Motor neuron (in vitro differentiated cells): ENCODE measurements around the gene PHF2. TPM values are rescaled to one million over a fixed set of nuclear protein-coding genes. Genes with fewer than 3 reads are reported as not detected.

Source experiments
- ATAC-seq, 8 experiments: fragments of 200-7000 bp; cut with Tn5 transposase; replicated peaks in 6 of 8; 2 replicates each; pipeline ENCODE4 v1.8.0; 2021; ENCODE audit warnings: mild to moderate bottlenecking in 8 of 8, moderate library complexity in 8 of 8
- H3K27ac ChIP-seq, 2 donors: fragments of 250-450 bp; sonication (Bioruptor Pico); 2 replicates each; pipeline ENCODE4 v1.9.0; 2021; ENCODE audit warnings: antibody characterized with exemption in 2 of 2, mild to moderate bottlenecking in 2 of 2, moderate library complexity in 1 of 2
- H3K4me1 ChIP-seq, 2 donors: fragments of 250-450 bp; sonication (Bioruptor Pico); replicated peaks in 1 of 2; 2 replicates each; pipeline ENCODE4 v1.6.1; 2021; ENCODE audit warnings: antibody characterized with exemption in 2 of 2, mild to moderate bottlenecking in 2 of 2, moderate library complexity in 1 of 2
- H3K4me3 ChIP-seq, 5 donors: fragments of 250-450 bp; sonication (Bioruptor Pico); 2 replicates each; pipeline ENCODE4 v1.9.0; 2021; ENCODE audit warnings: antibody characterized with exemption in 5 of 5, mild to moderate bottlenecking in 5 of 5, moderate library complexity in 4 of 5
- WGBS, 10 experiments: fragments of 450-650 bp; shearing (Covaris generic); methylation state at CpG; one replicate each; pipeline ENCODE4 v1.0.0; 2022; 5-methylcytosine and 5-hydroxymethylcytosine counted together
- in situ Hi-C, 9 experiments: fragments of 400-800 bp; cut with MboI; loops; one replicate each; pipeline ENCODE4 v1.15.0; 2021; ENCODE audit warnings: low sequenced_read_pairs in 9 of 9, low pct_unique_long_range_greater_than_20kb in 2 of 9; ENCODE audit not compliant: unreplicated experiment in 9 of 9
- total RNA-seq, 8 experiments: library from RNA; unstranded; fragments of 300-600 nt; gene quantifications; 2 replicates each; pipeline versions ENCODE4 v1.2.3 to v1.2.4, GENCODE V29; 2022

The PHF2 gene
- total RNA-seq, 8 experiments from 2014 or later = 11.5 to 29.9 (median 26.6) TPM

DNA sequence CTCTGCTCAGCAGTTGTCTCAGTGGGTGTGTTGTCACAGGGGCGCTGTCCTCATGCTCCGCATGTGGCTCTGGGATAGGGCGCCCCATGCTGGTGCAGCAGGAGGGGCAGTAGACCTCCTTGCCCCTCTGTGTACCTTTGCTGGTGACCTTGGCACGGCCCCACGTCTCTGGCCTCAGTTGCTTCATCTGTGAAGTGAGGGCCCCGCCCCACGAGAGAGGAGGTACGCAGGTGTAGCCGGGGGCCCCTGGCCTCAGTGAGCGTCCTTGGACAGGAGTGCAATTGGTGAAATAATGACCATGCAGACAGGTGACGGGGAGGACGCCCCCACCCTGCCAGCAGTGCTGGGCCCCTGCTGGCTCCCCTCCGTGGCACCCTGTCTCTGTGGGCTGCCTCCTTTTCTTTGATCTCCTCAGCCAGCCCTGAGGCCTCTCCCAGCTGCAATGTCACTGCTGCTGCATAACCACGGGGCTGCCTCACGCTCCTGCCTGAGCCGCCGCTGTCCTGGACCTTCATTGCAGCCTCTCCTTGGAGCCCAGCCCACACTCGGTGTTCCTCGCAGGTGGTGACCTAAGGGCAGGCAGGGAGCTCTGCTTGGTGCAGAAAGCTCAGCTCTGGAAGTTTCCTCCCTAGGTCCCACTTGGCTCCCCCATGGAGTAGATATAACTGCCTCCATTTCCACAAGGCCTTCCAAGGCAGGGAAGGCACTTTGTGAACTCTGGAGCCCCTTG lies 57.3 kb downstream of the PHF2 start:
- Histone ChIP-seq H3K4me3 (no peak overlapping the region), H3K4me1 (no peaks in the 10 kb centered on the region), H3K27ac (no peak overlapping the region)
- WGBS, 10 experiments = 25 to 80% (median 77%) methylated on average over 1 to 6 of the region's 19 CpGs; no CpG with 5 or more reads in 7 of the 10 experiments
- in situ Hi-C loops = no loop called here
- ATAC-seq = peak in 1 of 8 experiments; percentile 5

DNA sequence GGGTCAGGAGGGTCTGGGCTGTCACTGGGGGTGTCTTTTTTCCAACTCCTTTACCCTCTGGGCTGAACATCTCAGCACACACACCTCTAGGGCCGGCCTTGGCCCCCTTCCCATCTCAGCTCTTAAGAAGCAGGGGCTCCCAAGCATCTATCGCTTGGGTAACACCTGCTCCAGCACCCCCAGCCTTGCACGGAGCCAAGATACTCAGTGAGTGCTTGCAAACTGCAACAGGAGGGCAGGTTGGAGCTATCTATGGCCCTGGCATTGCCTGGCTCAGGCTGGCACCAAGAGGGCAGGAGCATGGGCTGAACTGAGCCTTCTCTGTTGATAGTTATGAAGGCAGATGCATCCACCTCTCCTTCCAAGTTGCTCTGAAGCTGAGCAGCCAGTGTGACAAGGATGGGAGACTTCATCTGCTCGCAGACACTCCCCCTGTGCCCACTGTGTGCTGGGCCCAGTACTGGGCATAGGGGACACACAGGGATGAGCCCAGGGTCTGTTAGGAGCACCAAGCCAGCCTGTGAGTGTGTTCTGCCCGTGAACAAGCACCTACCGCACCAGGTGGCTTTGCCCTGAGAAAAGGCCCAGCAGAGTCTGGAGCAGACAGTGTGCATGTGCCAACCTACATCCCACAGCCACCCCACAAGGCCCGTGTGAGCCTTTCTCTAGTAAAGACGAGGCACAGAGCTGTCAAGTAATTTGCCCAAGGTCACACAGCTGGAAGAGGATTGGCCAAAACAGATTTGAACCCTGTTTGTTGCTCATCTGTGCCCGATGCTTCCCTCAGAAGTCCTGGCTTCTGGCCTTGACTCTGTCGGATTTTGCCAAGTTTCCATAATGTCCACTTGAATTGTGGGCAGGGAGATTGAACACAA lies 58.2 kb downstream of the PHF2 start:
- no peak for ATAC-seq
- WGBS, 10 experiments = 0 to 93% (median 80%) methylated on average over 1 to 8 of the region's 10 CpGs; no CpG with 5 or more reads in 5 of the 10 experiments
- in situ Hi-C loops = no loop called here
- Histone ChIP-seq H3K27ac (no peak overlapping the region), H3K4me1 (no peaks in the 10 kb centered on the region), H3K4me3 (no peak overlapping the region)

DNA sequence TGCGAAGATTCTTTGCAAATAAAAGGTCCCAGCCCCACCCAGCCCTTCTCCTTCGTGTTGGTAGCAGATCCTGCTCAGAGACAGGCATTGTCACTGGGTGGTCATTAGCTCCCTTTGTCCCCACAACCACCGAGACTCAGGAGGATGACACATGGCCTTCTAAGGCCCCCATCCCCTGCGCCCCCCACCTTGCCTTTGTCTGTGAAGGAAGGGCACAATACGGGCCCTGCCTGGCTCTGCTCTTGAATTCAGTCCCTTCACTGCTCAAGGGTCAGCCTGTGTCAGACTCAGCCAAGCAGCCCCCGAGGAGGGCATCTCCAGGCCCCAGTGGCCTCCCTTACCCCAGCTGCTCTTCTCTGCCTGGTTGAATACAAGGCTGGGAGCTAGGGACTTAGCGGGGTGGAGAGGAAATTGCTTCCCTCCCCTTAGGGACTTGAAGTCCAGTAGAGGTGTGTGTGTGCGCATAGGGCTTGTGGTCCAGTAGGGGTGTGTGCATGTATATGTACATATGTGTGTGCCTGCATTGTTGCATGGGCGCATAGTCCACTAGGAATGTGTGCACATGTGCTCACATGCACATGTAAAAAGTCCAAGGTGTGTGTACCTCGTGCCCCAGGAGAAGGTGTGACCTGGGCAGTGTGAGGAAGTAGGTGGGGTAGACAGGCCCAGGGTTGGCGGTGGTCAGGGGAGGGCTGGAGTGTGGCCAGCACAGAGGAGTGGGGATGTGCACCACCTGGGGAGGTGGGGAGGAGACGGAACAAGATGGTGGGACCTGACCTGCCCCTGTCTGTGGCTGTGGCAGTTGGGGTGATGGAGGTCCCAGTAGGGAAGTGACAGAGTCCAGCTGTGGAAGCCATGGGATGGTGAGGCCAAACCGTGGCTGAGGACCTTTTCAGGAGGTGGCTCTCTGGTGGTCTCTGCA lies 59.1 kb downstream of the PHF2 start:
- in situ Hi-C loops = no loop called here
- 17 to 100% (median 20%) methylated on average over 1 to 2 of the region's 13 CpGs; no CpG with 5 or more reads in 7 of the 10 experiments for WGBS, 10 experiments
- ATAC-seq = peak in 3 of 8 experiments; percentile 86 to 89 (median 86)

DNA sequence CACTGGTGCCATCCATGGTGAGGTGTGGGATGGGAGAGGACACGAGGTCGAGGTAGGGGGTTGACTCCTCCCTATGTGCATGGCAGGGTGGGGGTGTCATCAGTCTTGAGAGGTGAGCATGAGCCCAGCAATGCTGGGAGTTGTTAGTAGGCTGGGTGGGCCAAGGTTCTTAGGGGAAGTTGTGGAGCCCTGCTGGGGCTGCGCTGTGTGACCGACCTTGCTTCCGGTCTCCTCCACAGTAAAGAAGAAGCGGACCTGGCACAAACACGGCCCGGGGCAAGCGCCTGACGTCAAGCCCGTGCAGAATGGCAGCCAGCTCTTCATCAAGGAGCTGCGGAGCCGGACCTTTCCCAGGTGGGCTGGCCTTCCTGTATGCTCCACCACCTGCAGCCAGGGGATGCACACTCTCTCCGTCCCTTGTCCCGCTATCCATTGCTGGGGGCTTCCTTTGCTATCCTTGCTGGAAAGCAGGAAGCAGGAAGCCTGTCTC lies 59.8 kb downstream of the PHF2 start:
- WGBS, 10 experiments = 80 to 96% methylated on average over 2 to 5 of the region's 15 CpGs; no CpG with 5 or more reads in 8 of the 10 experiments
- Histone ChIP-seq H3K4me1 (no peaks in the 10 kb centered on the region), H3K27ac (no peak overlapping the region), H3K4me3 (no peak overlapping the region)
- ATAC-seq = no peak
- in situ Hi-C loops = no loop called here

More for the DNA sequence above, 59.1 kb downstream of the PHF2 start:
- no peak overlapping the region for H3K4me3 ChIP-seq
- H3K4me1 ChIP-seq = no peaks in the 10 kb centered on the region
- no peak overlapping the region for H3K27ac ChIP-seq

DNA sequence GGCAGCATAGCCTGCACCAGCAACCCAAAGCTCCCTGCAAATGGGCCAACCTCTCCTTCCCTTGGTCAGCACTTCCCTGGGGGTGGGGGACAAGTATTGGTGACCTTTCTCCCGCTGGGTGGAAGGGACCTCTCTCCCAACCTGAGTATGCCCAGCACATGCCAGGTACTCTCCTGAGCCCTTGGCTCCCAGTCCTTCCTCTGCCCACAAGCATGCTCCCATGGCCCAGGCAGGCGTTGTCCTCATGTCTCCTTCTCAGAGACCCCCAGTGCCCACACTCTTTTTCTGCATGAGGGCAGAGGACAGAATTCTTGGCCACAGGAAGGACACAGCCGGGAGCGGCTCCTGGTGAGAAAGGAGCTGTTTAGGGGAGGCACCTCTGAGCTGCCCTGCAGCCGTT lies 60.3 kb downstream of the PHF2 start:
- no peak for ATAC-seq
- H3K4me1 ChIP-seq = no peaks in the 10 kb centered on the region
- in situ Hi-C loops = no loop called here
- no peak overlapping the region for H3K27ac ChIP-seq
- 94 to 100% (median 100%) methylated on average over 1 to 3 of the region's 5 CpGs; no CpG with 5 or more reads in 1 of the 10 experiments for WGBS, 10 experiments
- no peak overlapping the region for H3K4me3 ChIP-seq

DNA sequence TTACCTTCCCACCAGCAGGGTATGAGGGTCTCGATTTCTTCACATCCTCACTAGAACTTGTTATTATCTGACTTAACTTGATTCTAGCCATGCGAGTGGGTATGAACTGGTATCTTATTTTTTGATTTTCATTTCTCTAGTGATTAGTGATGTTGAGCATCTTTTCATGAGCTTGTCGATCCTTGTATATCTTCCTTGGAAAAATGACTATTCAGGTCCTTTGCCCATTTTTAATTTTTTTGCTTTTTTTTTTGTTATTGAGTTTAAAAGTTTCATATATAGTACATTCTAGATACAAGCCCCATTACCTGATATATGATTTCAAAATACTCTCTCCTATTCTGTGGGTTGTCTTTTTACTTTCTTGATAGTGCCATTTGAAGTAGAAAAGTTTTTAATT lies 61.5 kb downstream of the PHF2 start:
- in situ Hi-C loops = no loop called here
- no peak for ATAC-seq
- Histone ChIP-seq H3K27ac (no peak overlapping the region), H3K4me3 (no peak overlapping the region), H3K4me1 (no peaks in the 10 kb centered on the region)
- WGBS, 10 experiments = 72 to 100% (median 96%) methylated on average over 1 to 3 of the region's 3 CpGs; no CpG with 5 or more reads in 2 of the 10 experiments

DNA sequence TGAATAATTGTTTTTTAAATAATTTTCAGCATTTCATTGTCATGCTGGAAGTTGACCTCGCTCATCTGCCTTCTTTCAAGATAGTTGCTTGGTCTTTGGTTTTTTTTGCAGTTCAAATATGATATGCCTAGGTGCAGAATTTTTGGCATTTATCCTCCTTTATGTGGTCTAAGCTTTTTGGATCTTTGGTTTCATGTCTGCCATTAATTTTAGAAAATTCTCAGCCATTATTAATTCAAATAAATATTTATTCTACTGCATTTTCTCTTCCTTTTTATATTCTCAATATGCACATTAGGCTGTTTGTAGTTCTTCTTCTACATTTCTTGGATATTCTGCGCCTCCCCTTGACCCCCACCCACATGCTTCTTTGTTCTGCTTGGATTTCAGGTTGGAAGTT lies 63.6 kb downstream of the PHF2 start:
- no peak overlapping the region for H3K27ac ChIP-seq
- ATAC-seq = no peak
- in situ Hi-C loops = no loop called here
- WGBS, 10 experiments = 80 to 100% (median 92%) methylated on average over 2 of the region's 2 CpGs
- H3K4me3 ChIP-seq = no peak overlapping the region
- H3K4me1 ChIP-seq = no peaks in the 10 kb centered on the region

DNA sequence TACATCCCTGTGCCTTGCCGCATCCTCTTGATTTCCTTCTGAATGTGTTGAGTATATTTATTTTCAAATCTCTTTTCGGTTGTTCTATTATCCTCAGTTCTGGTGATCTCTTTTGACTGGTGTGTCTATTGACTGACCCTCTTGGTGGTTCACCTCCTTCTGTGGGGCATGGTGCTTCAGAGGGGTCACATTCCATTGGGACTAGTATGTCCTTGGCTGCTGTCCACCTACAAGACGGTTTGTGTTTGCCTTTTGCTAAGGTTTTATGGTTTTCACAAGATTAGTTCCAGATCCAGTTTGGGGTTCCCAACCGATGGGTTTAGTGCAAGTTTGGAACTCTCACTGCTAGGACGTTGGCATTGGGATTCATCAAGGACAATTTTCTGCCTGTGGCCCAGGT lies 66.6 kb downstream of the PHF2 start:
- no peak overlapping the region for H3K27ac ChIP-seq
- 53 to 100% (median 93%) methylated on average over 1 to 5 of the region's 5 CpGs for WGBS, 10 experiments
- in situ Hi-C loops = no loop called here
- H3K4me1 ChIP-seq = no peaks in the 10 kb centered on the region
- no peak overlapping the region for H3K4me3 ChIP-seq
- ATAC-seq = no peak

DNA sequence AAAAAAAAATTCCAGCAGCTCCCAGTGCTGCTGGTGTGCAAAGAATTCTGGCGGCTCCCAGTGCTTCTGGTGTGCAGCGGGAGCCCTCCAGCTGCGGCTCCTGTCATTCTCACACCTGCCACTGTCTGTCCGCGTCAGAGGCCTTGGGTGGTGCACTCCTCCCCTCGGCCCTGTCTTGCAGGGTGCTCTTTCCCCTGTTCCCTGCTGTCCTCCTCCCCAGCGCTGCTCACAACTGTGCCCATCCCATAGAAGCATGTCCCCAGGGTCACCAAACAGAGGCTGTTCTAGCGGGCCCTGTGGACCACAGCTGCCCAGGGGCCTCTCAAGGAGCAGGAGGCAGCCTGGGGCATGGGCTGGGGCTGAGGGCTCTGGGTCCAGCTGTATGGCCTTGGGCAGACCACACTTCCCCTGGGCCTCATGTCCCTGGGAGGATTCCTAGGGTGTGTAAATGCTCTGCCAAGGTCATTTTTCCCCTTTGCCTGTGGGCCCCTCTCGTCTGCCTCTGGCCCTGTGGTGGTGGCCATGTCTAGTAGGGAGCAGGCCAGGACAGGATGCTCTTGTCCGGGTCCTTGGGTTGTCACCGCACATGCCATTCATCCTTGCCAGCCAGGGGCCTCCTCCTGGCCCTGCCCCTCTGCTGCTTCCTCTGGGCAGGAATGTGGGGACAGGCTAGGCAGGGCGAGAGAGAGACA lies 68.2 kb downstream of the PHF2 start:
- Histone ChIP-seq H3K4me1 (no peaks in the 10 kb centered on the region), H3K4me3 (no peak overlapping the region), H3K27ac (no peak overlapping the region)
- in situ Hi-C loops = no loop called here
- no peak for ATAC-seq
- WGBS, 10 experiments = 69 to 100% (median 90%) methylated on average over 1 to 10 of the region's 12 CpGs; no CpG with 5 or more reads in 1 of the 10 experiments

DNA sequence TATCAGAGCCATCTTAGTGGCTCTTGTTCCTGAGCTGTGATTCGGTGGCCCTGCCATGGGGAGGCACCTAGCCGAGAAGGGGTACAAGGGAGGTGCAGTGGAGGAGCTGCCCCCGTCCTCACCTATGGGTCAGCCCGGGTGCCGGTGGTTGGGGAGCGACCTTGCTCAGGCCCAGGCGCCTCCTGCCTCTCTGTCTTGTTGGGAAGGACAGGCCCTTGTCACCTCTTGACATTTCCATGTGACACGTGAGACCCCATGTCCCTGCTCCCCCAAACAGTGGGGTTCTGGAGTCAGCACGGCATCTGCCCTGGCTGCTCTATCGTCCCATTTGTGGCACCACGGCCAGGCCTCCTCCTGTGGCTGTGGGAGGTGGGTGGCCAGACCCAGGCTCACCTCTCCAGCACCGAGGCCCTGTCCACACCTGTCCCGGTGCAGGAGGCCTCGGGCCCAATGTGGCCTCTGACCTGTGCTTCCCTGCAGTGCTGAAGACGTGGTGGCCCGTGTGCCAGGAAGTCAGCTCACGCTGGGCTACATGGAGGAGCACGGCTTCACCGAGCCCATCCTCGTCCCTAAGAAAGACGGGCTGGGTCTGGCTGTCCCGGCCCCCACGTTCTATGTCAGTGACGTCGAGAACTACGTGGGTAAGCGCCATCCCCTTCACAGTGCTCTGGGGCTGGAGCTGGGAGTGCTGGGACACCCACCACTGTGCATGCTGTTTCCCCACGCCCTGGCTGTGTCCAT lies 68.9 kb downstream of the PHF2 start:
- ATAC-seq = no peak
- in situ Hi-C loops = no loop called here
- Histone ChIP-seq H3K27ac (no peak overlapping the region), H3K4me3 (no peak overlapping the region), H3K4me1 (no peaks in the 10 kb centered on the region)
- WGBS, 10 experiments = 60 to 100% (median 85%) methylated on average over 1 to 5 of the region's 28 CpGs; no CpG with 5 or more reads in 6 of the 10 experiments

DNA sequence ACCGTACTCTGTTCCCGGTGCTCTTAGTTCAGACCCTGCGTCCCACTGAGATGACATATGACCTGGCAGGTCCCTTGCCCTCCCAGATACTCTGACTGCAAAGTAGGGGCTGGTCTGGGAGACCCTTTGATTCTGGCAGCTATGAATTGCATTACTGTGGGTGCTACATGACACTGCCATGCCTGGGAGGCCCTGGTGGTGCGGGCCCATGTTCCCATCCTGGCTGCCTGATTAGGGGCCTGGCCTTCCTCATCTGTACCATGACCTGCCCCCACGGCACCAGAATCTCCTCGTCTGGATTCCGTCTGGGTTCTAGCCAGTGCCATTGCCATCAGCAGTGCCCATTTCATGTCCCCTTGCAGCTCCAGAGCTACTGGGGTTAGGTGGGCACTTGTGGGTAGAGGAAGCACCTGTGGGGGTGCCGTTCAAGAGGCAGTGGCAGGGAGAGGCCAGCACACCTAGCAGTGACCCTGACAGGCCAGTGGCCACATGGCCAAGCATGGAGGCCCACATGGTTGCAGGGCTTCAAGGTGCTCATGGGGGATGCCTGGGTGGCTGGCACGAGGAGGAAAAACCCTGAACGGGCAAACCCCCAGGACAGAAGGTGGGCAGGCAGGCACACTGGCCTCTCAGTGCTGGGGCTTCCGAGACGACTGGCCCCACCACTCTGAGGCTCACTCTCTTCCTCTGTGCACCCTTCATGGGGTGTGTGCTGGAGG lies 69.7 kb downstream of the PHF2 start:
- ATAC-seq = no peak
- Histone ChIP-seq H3K4me3 (no peak overlapping the region), H3K4me1 (no peaks in the 10 kb centered on the region), H3K27ac (no peak overlapping the region)
- in situ Hi-C loops = no loop called here
- WGBS, 10 experiments = 92 to 100% methylated on average over 3 to 7 of the region's 12 CpGs; no CpG with 5 or more reads in 8 of the 10 experiments
